Liver (tissue), 9 donors: Measurements from ENCODE around the gene PLCB4. TPM values are rescaled to one million over a fixed set of nuclear protein-coding genes. Genes with fewer than 3 reads are reported as not detected.

Source experiments
- DNase-seq: peaks from one replicate; pipeline ENCODE4 v3.0.0-alpha.2; 2017; ENCODE audit warnings: low spot score
- H3K27ac ChIP-seq, 2 donors: one replicate each; pipeline ENCODE4 v1.7.0; 2013; ENCODE audit warnings: inconsistent platforms in 2 of 2, low read length in 2 of 2, control low read depth in 1 of 2, low read depth in 1 of 2, mild to moderate bottlenecking in 1 of 2
- H3K27me3 ChIP-seq, 4 donors: one replicate each; pipeline versions ENCODE4 v1.6.1 to v1.7.0; 2013; ENCODE audit warnings: low read length in 3 of 4, inconsistent platforms in 1 of 4, mild to moderate bottlenecking in 1 of 4, moderate library complexity in 1 of 4; ENCODE audit not compliant: control insufficient read depth in 4 of 4, insufficient read depth in 4 of 4
- H3K36me3 ChIP-seq, 4 donors: one replicate each; pipeline versions ENCODE4 v1.6.1 to v1.7.0; 2013; ENCODE audit warnings: low read length in 3 of 4, mild to moderate bottlenecking in 3 of 4, low read depth in 1 of 4, moderate library complexity in 1 of 4; ENCODE audit not compliant: control insufficient read depth in 4 of 4, insufficient read depth in 3 of 4
- H3K4me1 ChIP-seq, 4 donors: one replicate each; pipeline versions ENCODE4 v1.6.1 to v1.7.0; 2013; ENCODE audit warnings: low read length in 3 of 4, mild to moderate bottlenecking in 3 of 4, moderate library complexity in 1 of 4; ENCODE audit not compliant: control insufficient read depth in 4 of 4, insufficient read depth in 4 of 4
- H3K4me3 ChIP-seq, 3 donors: one replicate each; pipeline versions ENCODE4 v1.6.1 to v1.7.0; 2013; ENCODE audit warnings: low read length in 3 of 3, control low read depth in 1 of 3, low read depth in 1 of 3, mild to moderate bottlenecking in 1 of 3
- H3K9ac ChIP-seq, 2 donors: one replicate each; pipeline ENCODE4 v1.7.0; 2013; ENCODE audit warnings: low read length in 2 of 2, mild to moderate bottlenecking in 2 of 2, moderate library complexity in 2 of 2, control low read depth in 1 of 2, low read depth in 1 of 2
- H3K9me3 ChIP-seq, 4 donors: one replicate each; pipeline versions ENCODE4 v1.6.1 to v1.7.0; 2013; ENCODE audit warnings: low read length in 3 of 4; ENCODE audit not compliant: control insufficient read depth in 4 of 4
- CTCF ChIP-seq: fragments of 150-350 bp; IDR thresholded peaks from 2 replicates; pipeline ENCODE4 v1.5.1; 2017; ENCODE audit warnings: improper control_type of control experiment, low read depth, low read length; ENCODE audit not compliant: missing input control
- EGR1 ChIP-seq, 2 donors: IDR thresholded peaks; 2 replicates each; pipeline ENCODE4 v1.6.1; 2016 to 2018; ENCODE audit warnings: antibody characterized with exemption in 2 of 2, low read depth in 2 of 2
- FOXA2 ChIP-seq: IDR thresholded peaks from 2 replicates; pipeline ENCODE4 v1.6.1; 2016; ENCODE audit warnings: antibody characterized with exemption
- GABPA ChIP-seq, 2 donors: IDR thresholded peaks in 1 of 2; conservative IDR thresholded peaks in 1 of 2; 2 replicates each; pipeline ENCODE4 v1.6.1; 2016; ENCODE audit warnings: antibody characterized with exemption in 2 of 2, mild to moderate bottlenecking in 1 of 2, moderate library complexity in 1 of 2
- HNF4A ChIP-seq, 2 donors: conservative IDR thresholded peaks; 2 replicates each; pipeline ENCODE4 v1.6.1; 2016; ENCODE audit warnings: antibody characterized with exemption in 2 of 2, mild to moderate bottlenecking in 2 of 2
- JUND ChIP-seq, 2 donors: IDR thresholded peaks; 2 replicates each; pipeline ENCODE4 v1.6.1; 2016; ENCODE audit warnings: antibody characterized with exemption in 2 of 2
- NR2F2 ChIP-seq: IDR thresholded peaks from 2 replicates; pipeline ENCODE4 v1.6.1; 2016; ENCODE audit warnings: antibody characterized with exemption
- RAD21 ChIP-seq, 2 donors: IDR thresholded peaks; 2 replicates each; pipeline ENCODE4 v1.6.1; 2016; ENCODE audit warnings: antibody characterized with exemption in 2 of 2, mild to moderate bottlenecking in 2 of 2
- RXRA ChIP-seq, 2 donors: IDR thresholded peaks; 2 replicates each; pipeline ENCODE4 v1.6.1; 2017 to 2018; ENCODE audit warnings: antibody characterized with exemption in 2 of 2, mild to moderate bottlenecking in 1 of 2
- SP1 ChIP-seq: IDR thresholded peaks from 2 replicates; pipeline ENCODE4 v1.6.1; 2018; ENCODE audit warnings: antibody characterized with exemption, mild to moderate bottlenecking
- TAF1 ChIP-seq: conservative IDR thresholded peaks from 2 replicates; pipeline ENCODE4 v1.6.1; 2016; ENCODE audit warnings: antibody characterized with exemption, mild to moderate bottlenecking
- YY1 ChIP-seq: IDR thresholded peaks from 2 replicates; pipeline ENCODE4 v1.6.1; 2016; ENCODE audit warnings: antibody characterized with exemption, mild to moderate bottlenecking
- ZBTB33 ChIP-seq: IDR thresholded peaks from 2 replicates; pipeline ENCODE4 v1.6.1; 2016; ENCODE audit warnings: antibody characterized with exemption
- WGBS: extraction: QIAGEN DNeasy Blood & Tissue Kit; methylation state at CpG from one replicate; pipeline ENCODE4 v1.1.7; 2013; 5-methylcytosine and 5-hydroxymethylcytosine counted together
- polyA plus RNA-seq, 2 donors: library from polyadenylated mRNA; stranded (reverse) in 1 of 2; unstranded in 1 of 2; fragments of 200-250 nt in 1 of 2; fragments of >200 nt in 1 of 2; fragmentation: Nextera tagmentation in 1 of 2; extraction: Ambion mirVana in 1 of 2; gene quantifications; one replicate each; pipeline versions ENCODE4 v1.2.1 to v1.2.3, GENCODE V29; 2013 to 2015
- total RNA-seq, 2 donors: library from RNA; depleted of rRNA; stranded (reverse); fragments of >200 nt; gene quantifications; one replicate each; pipeline ENCODE4 v1.2.3, GENCODE V29; 2014
- TF ChIP-seq, protein P1 (sequence below): IDR thresholded peaks from 2 replicates; pipeline ENCODE4 v1.6.1; 2016; ENCODE audit warnings: antibody characterized with exemption
- TF ChIP-seq, protein P2 (sequence below): IDR thresholded peaks from 2 replicates; pipeline ENCODE4 v1.6.1; 2016; ENCODE audit warnings: antibody characterized with exemption, mild to moderate bottlenecking
- TF ChIP-seq, protein P3 (sequence below): IDR thresholded peaks from 2 replicates; pipeline ENCODE4 v1.6.1; 2016; ENCODE audit warnings: antibody characterized with exemption
- donor health status: healthy.
- donor health status: healthy.
- donor health status: healthy.
- donor health status: healthy.
- donor health status: healthy.

The PLCB4 gene
- total and polyA plus RNA-seq, 4 donors, result 0.14 to 0.67 (median 0.30) TPM

- TF ChIP-seq ZBTB33 (no peak), EGR1 (IDR thresholded peaks at IDR 0.05; ENCODE audit: low read depth in 2 of 2) (no peak), NR2F2 (no peak), RXRA (IDR thresholded peaks at IDR 0.05) (no peak), JUND (IDR thresholded peaks at IDR 0.05) (no peak)
These were observed 60.9 kb downstream of the PLCB4 start (continued) for GRCh38 chr20:9129756-9130155.

DNA sequence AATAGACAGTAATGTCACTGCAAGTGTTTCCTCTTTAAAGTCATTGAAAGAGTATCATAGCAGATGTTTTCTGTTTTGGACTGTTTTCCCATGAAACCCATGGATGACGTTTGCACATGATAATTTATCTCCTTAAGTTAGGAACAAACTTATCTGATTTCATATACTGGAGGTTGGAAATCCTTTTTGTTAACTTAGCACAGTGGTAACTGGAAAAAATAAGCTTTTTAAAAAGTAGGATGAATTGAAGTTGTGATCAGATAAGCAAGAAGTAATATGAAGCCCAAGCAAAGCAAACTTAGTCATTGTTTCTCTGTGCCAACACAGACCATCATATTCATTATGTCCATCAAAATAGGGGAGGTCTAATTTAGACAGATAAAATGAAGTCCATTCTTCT, 61.6 kb downstream of the PLCB4 start:
- no peak overlapping the region for H3K9ac ChIP-seq
- H3K27ac ChIP-seq, result no peak overlapping the region
- 27% methylated on average over 1 of the region's 1 CpG for WGBS
- DNase-seq, result no peak
- no peaks in the 10 kb centered on the region for H3K4me1 ChIP-seq
- peaks cover 0 to 8% (median 2%) of the 10 kb centered on the region in 4 donors for H3K9me3 ChIP-seq
- no peak overlapping the region for H3K4me3 ChIP-seq
- H3K27me3 ChIP-seq, result peaks cover 0 to 2% (median 0%) of the 10 kb centered on the region in 4 donors
- no peaks in the 10 kb centered on the region for H3K36me3 ChIP-seq
- no peak for TF ChIP-seq GABPA (IDR thresholded peaks at IDR 0.05 in 1 of 2, conservative IDR thresholded peaks at IDR 0.05 in 1 of 2)
- no peak for TF ChIP-seq RXRA (IDR thresholded peaks at IDR 0.05)
- no peak for TF ChIP-seq ZBTB33
- TF ChIP-seq, protein P1, sequence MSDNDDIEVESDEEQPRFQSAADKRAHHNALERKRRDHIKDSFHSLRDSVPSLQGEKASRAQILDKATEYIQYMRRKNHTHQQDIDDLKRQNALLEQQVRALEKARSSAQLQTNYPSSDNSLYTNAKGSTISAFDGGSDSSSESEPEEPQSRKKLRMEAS, result no peak
- TF ChIP-seq, protein P2, sequence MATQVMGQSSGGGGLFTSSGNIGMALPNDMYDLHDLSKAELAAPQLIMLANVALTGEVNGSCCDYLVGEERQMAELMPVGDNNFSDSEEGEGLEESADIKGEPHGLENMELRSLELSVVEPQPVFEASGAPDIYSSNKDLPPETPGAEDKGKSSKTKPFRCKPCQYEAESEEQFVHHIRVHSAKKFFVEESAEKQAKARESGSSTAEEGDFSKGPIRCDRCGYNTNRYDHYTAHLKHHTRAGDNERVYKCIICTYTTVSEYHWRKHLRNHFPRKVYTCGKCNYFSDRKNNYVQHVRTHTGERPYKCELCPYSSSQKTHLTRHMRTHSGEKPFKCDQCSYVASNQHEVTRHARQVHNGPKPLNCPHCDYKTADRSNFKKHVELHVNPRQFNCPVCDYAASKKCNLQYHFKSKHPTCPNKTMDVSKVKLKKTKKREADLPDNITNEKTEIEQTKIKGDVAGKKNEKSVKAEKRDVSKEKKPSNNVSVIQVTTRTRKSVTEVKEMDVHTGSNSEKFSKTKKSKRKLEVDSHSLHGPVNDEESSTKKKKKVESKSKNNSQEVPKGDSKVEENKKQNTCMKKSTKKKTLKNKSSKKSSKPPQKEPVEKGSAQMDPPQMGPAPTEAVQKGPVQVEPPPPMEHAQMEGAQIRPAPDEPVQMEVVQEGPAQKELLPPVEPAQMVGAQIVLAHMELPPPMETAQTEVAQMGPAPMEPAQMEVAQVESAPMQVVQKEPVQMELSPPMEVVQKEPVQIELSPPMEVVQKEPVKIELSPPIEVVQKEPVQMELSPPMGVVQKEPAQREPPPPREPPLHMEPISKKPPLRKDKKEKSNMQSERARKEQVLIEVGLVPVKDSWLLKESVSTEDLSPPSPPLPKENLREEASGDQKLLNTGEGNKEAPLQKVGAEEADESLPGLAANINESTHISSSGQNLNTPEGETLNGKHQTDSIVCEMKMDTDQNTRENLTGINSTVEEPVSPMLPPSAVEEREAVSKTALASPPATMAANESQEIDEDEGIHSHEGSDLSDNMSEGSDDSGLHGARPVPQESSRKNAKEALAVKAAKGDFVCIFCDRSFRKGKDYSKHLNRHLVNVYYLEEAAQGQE, result no peak
- no peak for TF ChIP-seq HNF4A (conservative IDR thresholded peaks at IDR 0.05)
- TF ChIP-seq, protein P3, sequence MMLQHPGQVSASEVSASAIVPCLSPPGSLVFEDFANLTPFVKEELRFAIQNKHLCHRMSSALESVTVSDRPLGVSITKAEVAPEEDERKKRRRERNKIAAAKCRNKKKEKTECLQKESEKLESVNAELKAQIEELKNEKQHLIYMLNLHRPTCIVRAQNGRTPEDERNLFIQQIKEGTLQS, result no peak

GRCh38 chr20:9131841-9132240, 63.0 kb downstream of the PLCB4 start:
- Histone ChIP-seq H3K36me3 (no peaks in the 10 kb centered on the region), H3K4me3 (no peak overlapping the region), H3K9me3 (peaks cover 0 to 8% (median 2%) of the 10 kb centered on the region in 4 donors), H3K27me3 (no peaks in the 10 kb centered on the region), H3K9ac (no peak overlapping the region), H3K4me1 (no peaks in the 10 kb centered on the region), H3K27ac (no peak overlapping the region)
- WGBS, result 83% methylated on average over 3 of the region's 3 CpGs
- DNase-seq, result no peak
- no peak for TF ChIP-seq HNF4A (conservative IDR thresholded peaks at IDR 0.05)
- no peak for TF ChIP-seq RXRA (IDR thresholded peaks at IDR 0.05)
- TF ChIP-seq JUND (IDR thresholded peaks at IDR 0.05), result no peak
- TF ChIP-seq SP1, result no peak
- TF ChIP-seq, protein P1, result no peak
- TF ChIP-seq RAD21 (IDR thresholded peaks at IDR 0.05), result no peak
- no peak for TF ChIP-seq YY1
- TF ChIP-seq, protein P2, result no peak
- no peak for TF ChIP-seq TAF1
- TF ChIP-seq FOXA2, result no peak
- TF ChIP-seq CTCF, result no peak
